Esophagus muscularis mucosa (tissue), 4 donors: ENCODE measurements around the gene TCEANC. TPM values are rescaled to one million over a fixed set of nuclear protein-coding genes. Genes with fewer than 3 reads are reported as not detected.
"Not testable (repeated sequence)": the region's sequence is repeated elsewhere in the genome, so short reads cannot be mapped to it uniquely, and the experiment has no call there.

Experiments
- DNase-seq: peaks from one replicate; pipeline ENCODE4 v3.0.0-alpha.2; 2017; ENCODE audit errors: extremely low spot score
- H3K27ac ChIP-seq, 4 donors: fragments of 200-600 bp; sonication (generic); replicated peaks in 1 of 4; 1 replicate in 3 of 4; 2 replicates in 1 of 4; pipeline ENCODE4 v1.5.1; 2016 to 2019; ENCODE audit warnings: mild to moderate bottlenecking in 1 of 4
- H3K27me3 ChIP-seq, 4 donors: fragments of 200-600 bp; sonication (generic); one replicate each; pipeline versions ENCODE4 v1.5.1 to v1.6.0; 2016 to 2019
- H3K36me3 ChIP-seq, 4 donors: fragments of 200-600 bp; sonication (generic); one replicate each; pipeline ENCODE4 v1.5.1; 2016 to 2019
- H3K4me1 ChIP-seq, 4 donors: fragments of 200-600 bp; sonication (generic); one replicate each; pipeline ENCODE4 v1.5.1; 2016 to 2019
- H3K4me3 ChIP-seq, 4 donors: fragments of 200-600 bp; sonication (generic); 1 replicate in 2 of 4; 2 replicates in 2 of 4; pipeline ENCODE4 v1.5.1; 2016 to 2019; ENCODE audit warnings: mild to moderate bottlenecking in 4 of 4, moderate library complexity in 1 of 4
- H3K9me3 ChIP-seq, 4 donors: fragments of 200-600 bp; sonication (generic); 1 replicate in 3 of 4; 2 replicates in 1 of 4; pipeline ENCODE4 v1.5.1; 2016 to 2019
- EP300 ChIP-seq: sonication (generic); formaldehyde crosslinking; IDR thresholded peaks from one replicate; pipeline ENCODE4 v1.6.1; 2017; ENCODE audit warnings: antibody characterized with exemption
- POLR2A ChIP-seq: fragments of 450-650 bp; IDR thresholded peaks from one replicate; pipeline ENCODE4 v1.6.1; 2017; ENCODE audit warnings: antibody characterized with exemption, moderate library complexity, mild to moderate bottlenecking, low read depth
- POLR2AphosphoS5 ChIP-seq, 2 donors: sonication (generic); formaldehyde crosslinking; IDR thresholded peaks; one replicate each; pipeline ENCODE4 v1.6.1; 2017; ENCODE audit warnings: antibody characterized with exemption in 2 of 2
- WGBS: methylation state at CpG from one replicate; pipeline ENCODE4 v1.1.5; 2018; 5-methylcytosine and 5-hydroxymethylcytosine counted together
- intact Hi-C: fragments of 100-400 bp; cut with DNase I; formaldehyde crosslinking; loops from one replicate; pipeline ENCODE4 v1.15.1; 2023
- total RNA-seq, 4 donors: library from RNA; depleted of rRNA; stranded (reverse); fragments of >200 nt; gene quantifications; one replicate each; pipeline versions ENCODE4 v1.1.0 to v1.2.1, GENCODE V29; 2016
- TF ChIP-seq, protein P1 (sequence below), 3 experiments: fragments of 200-600 bp in 2 of 3; fragments of 450-650 bp in 1 of 3; sonication (generic) in 2 of 3; IDR thresholded peaks; one replicate each; pipeline ENCODE4 v1.5.1; 2017 to 2019; ENCODE audit warnings: antibody characterized with exemption in 3 of 3, mild to moderate bottlenecking in 2 of 3, moderate library complexity in 1 of 3

Gene TCEANC
- total RNA-seq, 4 donors from 2014 or later: 3.5 to 7.1 (median 4.0) TPM

DNA sequence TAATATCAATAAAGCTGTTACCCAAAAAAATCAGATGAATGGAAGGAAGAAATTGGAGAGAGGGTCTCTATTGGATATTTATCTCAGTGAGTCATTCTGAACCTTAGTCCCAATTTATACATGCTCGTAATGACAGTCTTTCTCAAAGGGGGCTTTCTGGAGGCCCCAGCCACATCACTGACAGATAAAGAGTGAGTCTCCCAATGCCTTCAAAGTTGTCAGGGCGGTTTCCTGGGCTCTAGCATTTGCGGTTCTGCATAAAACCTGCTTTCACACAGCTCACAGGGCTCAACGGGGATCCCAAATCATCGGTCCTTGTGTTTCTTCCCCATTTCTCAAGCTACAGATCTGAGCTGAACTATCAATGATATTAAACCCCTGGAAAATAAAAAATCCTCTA, 17.3 kb downstream of the TCEANC start:
- no peak for DNase-seq
- TF ChIP-seq, protein P1, sequence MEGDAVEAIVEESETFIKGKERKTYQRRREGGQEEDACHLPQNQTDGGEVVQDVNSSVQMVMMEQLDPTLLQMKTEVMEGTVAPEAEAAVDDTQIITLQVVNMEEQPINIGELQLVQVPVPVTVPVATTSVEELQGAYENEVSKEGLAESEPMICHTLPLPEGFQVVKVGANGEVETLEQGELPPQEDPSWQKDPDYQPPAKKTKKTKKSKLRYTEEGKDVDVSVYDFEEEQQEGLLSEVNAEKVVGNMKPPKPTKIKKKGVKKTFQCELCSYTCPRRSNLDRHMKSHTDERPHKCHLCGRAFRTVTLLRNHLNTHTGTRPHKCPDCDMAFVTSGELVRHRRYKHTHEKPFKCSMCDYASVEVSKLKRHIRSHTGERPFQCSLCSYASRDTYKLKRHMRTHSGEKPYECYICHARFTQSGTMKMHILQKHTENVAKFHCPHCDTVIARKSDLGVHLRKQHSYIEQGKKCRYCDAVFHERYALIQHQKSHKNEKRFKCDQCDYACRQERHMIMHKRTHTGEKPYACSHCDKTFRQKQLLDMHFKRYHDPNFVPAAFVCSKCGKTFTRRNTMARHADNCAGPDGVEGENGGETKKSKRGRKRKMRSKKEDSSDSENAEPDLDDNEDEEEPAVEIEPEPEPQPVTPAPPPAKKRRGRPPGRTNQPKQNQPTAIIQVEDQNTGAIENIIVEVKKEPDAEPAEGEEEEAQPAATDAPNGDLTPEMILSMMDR (IDR thresholded peaks at IDR 0.05): no peak
- TF ChIP-seq POLR2AphosphoS5 (IDR thresholded peaks at IDR 0.05): no peak
- TF ChIP-seq POLR2A: no peak
- TF ChIP-seq EP300: no peak
- 88% methylated on average over 5 of the region's 5 CpGs for WGBS
- intact Hi-C loops: no loop called here
- Histone ChIP-seq H3K9me3 (no peaks in the 10 kb centered on the region), H3K27ac (no peak overlapping the region), H3K27me3 (no peaks in the 10 kb centered on the region), H3K4me3 (no peak overlapping the region), H3K4me1 (peaks cover 8 to 21% (median 17%) of the 10 kb centered on the region in 4 donors), H3K36me3 (no peaks in the 10 kb centered on the region)

DNA sequence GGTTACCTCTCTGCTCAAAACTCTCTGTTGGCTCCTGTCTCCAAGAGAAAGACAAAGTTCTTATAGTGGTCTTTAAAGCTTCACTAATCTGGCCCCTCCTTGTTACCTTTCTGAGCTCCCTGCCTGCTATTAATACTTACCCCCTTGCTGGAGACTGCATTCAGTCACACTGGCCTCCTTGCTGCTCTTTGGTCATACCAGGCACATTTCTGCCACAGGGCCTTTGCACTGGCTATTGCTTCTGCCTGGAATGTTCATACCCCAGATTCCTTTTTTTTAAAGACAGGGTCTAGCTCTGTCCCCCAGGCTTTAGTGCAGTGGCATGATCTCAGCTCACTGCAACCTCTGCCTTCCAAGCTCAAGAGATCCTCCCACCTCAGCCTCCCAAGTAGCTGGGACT, 20.1 kb downstream of the TCEANC start:
- TF ChIP-seq EP300: no peak
- TF ChIP-seq POLR2A: no peak
- TF ChIP-seq, protein P1 (IDR thresholded peaks at IDR 0.05): no peak
- no peak for TF ChIP-seq POLR2AphosphoS5 (IDR thresholded peaks at IDR 0.05)
- intact Hi-C loops: no loop called here
- DNase-seq: no peak

DNA sequence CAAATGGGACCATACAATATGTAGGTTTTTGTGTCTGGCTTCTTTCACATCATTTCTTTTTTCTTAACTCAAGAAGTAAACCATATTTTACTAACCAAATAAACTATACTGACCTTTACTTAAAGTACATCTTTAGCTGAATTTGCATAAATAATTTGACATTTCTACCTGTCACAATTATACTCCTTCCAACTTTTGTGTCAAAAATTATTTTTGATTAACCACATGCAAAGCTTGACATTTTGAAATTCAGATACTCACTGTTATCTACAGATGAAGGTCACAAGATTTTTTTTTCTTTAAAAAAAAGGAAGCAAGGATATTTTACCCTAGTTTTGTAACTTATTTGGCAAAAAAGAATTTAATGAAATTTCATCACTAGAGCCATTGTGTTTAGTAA, 23.9 kb downstream of the TCEANC start:
- no peak overlapping the region for H3K4me3 ChIP-seq
- TF ChIP-seq POLR2A: no peak
- no peaks in the 10 kb centered on the region for H3K9me3 ChIP-seq
- no peaks in the 10 kb centered on the region for H3K36me3 ChIP-seq
- intact Hi-C loops: no loop called here
- H3K27me3 ChIP-seq: no peaks in the 10 kb centered on the region
- DNase-seq: no peak
- H3K27ac ChIP-seq: no peak overlapping the region
- no peaks in the 10 kb centered on the region for H3K4me1 ChIP-seq

More for the DNA sequence above, 20.1 kb downstream of the TCEANC start:
- peaks cover 0 to 9% (median 4%) of the 10 kb centered on the region in 4 donors for H3K4me1 ChIP-seq
- H3K27ac ChIP-seq: no peak overlapping the region
- no peak overlapping the region for H3K4me3 ChIP-seq
- no peaks in the 10 kb centered on the region for H3K36me3 ChIP-seq
- H3K9me3 ChIP-seq: no peaks in the 10 kb centered on the region
- no peaks in the 10 kb centered on the region for H3K27me3 ChIP-seq

DNA sequence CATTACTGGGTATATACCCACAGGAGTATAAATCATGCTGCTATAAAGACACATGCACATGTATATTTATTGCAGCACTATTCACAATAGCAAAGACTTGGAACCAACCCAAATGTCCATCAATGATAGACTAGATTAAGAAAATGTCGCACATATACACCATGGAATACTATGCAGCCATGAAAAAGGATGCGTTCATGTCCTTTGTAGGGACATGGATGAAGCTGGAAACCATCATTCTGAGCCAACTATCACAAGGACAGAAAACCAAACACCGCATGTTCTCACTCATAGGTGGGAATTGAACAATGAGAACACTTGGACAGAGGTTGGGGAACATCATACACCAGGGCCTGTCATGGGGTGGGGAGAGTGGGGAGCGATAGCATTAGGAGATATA, 26.8 kb downstream of the TCEANC start:
- H3K36me3 ChIP-seq, DNase-seq, H3K4me1 ChIP-seq, H3K4me3 ChIP-seq, H3K9me3 ChIP-seq, intact Hi-C loops, H3K27me3 ChIP-seq, H3K27ac ChIP-seq: not testable (repeated sequence)
- 87% methylated on average over 4 of the region's 4 CpGs for WGBS

DNA sequence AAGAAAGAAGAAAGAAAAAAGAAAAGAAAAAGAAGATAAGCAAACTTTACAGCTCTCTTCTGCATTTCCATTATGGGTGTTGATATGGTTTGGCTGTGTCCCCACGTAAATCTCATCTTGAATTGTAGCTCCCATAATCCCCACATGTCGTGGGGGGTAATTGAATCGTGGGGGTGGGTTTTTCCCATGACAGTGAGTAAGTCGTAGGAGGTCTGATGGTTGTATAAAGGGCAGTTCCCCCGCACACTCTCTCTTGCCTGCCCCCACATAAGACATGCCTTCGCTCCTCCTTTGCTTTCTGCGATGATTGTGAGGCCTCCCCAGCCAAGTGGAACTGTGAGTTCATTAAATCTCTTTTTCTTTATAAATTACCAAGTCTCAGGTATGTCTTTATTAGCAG, 28.7 kb downstream of the TCEANC start:
- H3K9me3 ChIP-seq: no peaks in the 10 kb centered on the region
- no peaks in the 10 kb centered on the region for H3K36me3 ChIP-seq
- H3K27ac ChIP-seq: no peak overlapping the region
- WGBS: 79% methylated on average over 7 of the region's 7 CpGs
- H3K4me3 ChIP-seq: no peak overlapping the region
- intact Hi-C loops: no loop called here
- no peaks in the 10 kb centered on the region for H3K4me1 ChIP-seq
- no peaks in the 10 kb centered on the region for H3K27me3 ChIP-seq
- no peak for DNase-seq
- no peak for TF ChIP-seq POLR2A
- no peak for TF ChIP-seq POLR2AphosphoS5 (IDR thresholded peaks at IDR 0.05)
- no peak for TF ChIP-seq EP300
- TF ChIP-seq, protein P1 (IDR thresholded peaks at IDR 0.05): no peak

DNA sequence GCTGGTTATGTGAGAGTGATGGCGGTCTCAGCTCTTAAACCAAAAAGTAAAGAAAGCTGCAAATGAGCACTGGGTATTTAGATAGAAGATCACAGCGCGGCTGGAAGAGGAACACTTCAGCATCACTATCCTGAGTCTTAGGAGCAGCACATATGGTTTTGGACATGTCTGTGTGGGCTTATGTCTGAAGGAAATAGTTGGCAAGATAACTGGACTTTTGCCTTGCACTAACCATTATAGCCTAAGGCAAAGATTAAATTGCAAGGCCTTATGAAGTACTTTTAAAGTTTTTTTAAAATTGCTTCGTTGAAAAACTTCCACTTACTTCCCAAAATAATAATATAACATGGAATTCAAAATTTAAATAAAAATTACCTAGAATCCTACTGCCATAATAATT, 31.4 kb downstream of the TCEANC start:
- Histone ChIP-seq H3K4me1 (peaks cover 0 to 6% (median 2%) of the 10 kb centered on the region in 4 donors), H3K27ac (no peak overlapping the region), H3K4me3 (no peak overlapping the region), H3K9me3 (no peaks in the 10 kb centered on the region), H3K27me3 (no peaks in the 10 kb centered on the region), H3K36me3 (no peaks in the 10 kb centered on the region)
- DNase-seq: no peak
- WGBS: 78% methylated on average over 4 of the region's 4 CpGs
- intact Hi-C loops: no loop called here
- TF ChIP-seq, protein P1 (IDR thresholded peaks at IDR 0.05): no peak
- no peak for TF ChIP-seq EP300
- no peak for TF ChIP-seq POLR2A
- no peak for TF ChIP-seq POLR2AphosphoS5 (IDR thresholded peaks at IDR 0.05)
